Memory B cell (primary cell): Measurements from ENCODE around the gene KDM1A.

Experiments used
- ATAC-seq: fragments of 150-1000 bp; cut with Tn5 transposase; 2 replicates; pipeline ENCODE4 v1.10.0; 2021; ENCODE audit warnings: low read depth, mild to moderate bottlenecking, moderate library complexity
- DNase-seq, 2 donors: peaks; one replicate each; pipeline ENCODE4 v3.0.0; 2022; ENCODE audit warnings: low spot score in 2 of 2
- H3K27ac Mint-ChIP-seq: one replicate; pipeline ENCODE4 v1.8.0; 2022; ENCODE audit warnings: mild to moderate bottlenecking, moderate library complexity, mixed read lengths
- H3K27me3 Mint-ChIP-seq: one replicate; pipeline ENCODE4 v1.8.0; 2022; ENCODE audit warnings: mixed read lengths
- H3K36me3 Mint-ChIP-seq: one replicate; pipeline ENCODE4 v1.8.0; 2022; ENCODE audit warnings: mild to moderate bottlenecking, mixed read lengths
- H3K4me1 Mint-ChIP-seq: one replicate; pipeline ENCODE4 v1.8.0; 2022; ENCODE audit warnings: mixed read lengths
- H3K4me3 Mint-ChIP-seq: one replicate; pipeline ENCODE4 v1.8.0; 2022; ENCODE audit warnings: mild to moderate bottlenecking, moderate library complexity, mixed read lengths
- H3K9me3 Mint-ChIP-seq: one replicate; pipeline ENCODE4 v1.8.0; 2022; ENCODE audit warnings: mixed read lengths

The KDM1A gene

DNA sequence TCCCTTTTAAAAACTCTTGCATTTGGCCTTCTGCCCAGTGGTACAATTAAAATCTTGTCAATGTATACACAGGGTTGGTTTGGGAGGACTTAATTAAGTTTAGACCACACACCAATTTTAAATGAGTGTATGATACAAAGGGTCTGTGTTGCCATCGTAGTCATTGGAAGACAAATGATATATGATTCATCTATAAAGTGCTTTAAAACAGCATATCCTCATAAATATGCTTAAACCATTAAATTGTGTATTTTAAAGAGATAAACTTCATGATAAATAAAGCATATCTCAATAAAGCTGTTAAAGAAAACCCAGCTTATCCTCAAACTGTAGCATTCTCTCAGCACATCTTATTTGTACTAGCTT lies 79.9 kb downstream of the KDM1A start:
- no peak for ATAC-seq
- Mint-ChIP-seq H3K4me3 (no peak overlapping the region), H3K27me3 (no peaks in the 10 kb centered on the region), H3K4me1 (peaks cover 18% of the 10 kb centered on the region), H3K36me3 (peaks cover 3% of the 10 kb centered on the region), H3K9me3 (no peaks in the 10 kb centered on the region), H3K27ac (no peak overlapping the region)
- DNase-seq, result no peak

DNA sequence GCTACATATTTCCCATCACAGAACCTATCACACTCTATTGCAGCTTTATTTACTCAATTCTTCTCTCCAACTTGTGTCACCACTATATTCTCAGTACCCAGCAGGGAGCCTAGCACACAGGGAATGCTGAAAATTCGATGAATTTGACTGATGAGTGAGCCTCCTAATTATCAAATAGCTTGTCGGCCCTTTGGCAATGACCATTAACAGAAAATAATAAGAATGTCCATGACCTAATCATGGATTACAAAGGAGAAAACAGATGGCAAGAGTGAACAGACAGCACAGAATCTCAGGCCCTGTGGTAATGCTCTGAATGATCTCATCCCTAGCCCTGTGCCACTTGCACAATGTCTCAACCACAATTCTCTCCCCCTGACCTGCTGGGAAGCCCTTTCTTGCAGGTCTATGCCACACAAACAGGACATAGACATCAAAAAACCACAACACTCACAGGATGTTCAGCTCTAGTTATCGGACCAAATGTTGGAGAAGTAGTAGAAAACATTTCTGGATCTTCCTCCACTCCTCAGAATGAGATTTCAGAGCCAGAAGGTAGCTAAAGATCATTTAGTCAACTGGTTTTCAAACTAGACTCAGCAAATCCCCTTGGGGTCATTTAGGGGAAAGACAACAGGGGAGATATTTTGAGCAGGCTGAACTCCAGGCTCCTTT lies 80.9 kb downstream of the KDM1A start:
- ATAC-seq (no peak), DNase-seq (no peak)
- Mint-ChIP-seq H3K9me3 (no peaks in the 10 kb centered on the region), H3K27ac (no peak overlapping the region), H3K4me3 (no peak overlapping the region), H3K4me1 (peaks cover 18% of the 10 kb centered on the region), H3K36me3 (peaks cover 3% of the 10 kb centered on the region), H3K27me3 (no peaks in the 10 kb centered on the region)

DNA sequence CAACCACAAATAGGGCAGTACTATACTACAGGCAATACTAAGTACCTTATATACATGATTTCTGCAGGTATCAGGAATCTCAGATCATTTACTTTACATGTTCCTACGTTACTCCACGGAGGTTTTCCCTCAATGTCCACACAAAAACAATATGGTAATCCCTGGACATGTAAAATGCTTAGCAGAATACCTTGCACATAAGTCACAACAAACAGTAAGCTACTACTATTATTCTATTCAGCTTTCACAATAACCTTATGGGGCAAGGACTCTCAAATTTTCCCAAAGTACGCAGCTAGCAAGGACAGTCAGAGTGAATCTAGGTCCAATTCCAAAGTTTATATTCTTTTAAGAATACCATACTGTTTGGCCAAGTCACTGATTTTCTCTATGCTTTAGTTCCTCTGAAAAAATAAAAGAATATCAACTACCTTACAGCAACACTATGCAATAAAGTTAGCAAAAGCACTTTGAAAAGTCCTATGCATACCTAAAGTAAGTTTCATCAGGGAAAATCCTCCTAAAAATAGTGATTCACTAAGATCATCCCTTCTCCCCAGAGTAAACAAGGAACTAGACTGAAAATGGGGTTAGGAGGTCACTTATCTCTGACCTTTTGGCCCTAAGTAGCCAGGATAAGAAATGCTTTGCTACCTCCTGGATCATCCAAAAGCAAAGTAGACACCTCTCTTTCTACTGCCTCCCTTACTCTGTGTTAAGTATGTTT lies 82.0 kb downstream of the KDM1A start:
- no peak overlapping the region for H3K27ac Mint-ChIP-seq
- ATAC-seq (no peak), DNase-seq (no peak)
- H3K36me3 Mint-ChIP-seq, result no peaks in the 10 kb centered on the region
- no peaks in the 10 kb centered on the region for H3K27me3 Mint-ChIP-seq
- no peak overlapping the region for H3K4me3 Mint-ChIP-seq
- H3K9me3 Mint-ChIP-seq, result no peaks in the 10 kb centered on the region
- peaks cover 18% of the 10 kb centered on the region for H3K4me1 Mint-ChIP-seq

DNA sequence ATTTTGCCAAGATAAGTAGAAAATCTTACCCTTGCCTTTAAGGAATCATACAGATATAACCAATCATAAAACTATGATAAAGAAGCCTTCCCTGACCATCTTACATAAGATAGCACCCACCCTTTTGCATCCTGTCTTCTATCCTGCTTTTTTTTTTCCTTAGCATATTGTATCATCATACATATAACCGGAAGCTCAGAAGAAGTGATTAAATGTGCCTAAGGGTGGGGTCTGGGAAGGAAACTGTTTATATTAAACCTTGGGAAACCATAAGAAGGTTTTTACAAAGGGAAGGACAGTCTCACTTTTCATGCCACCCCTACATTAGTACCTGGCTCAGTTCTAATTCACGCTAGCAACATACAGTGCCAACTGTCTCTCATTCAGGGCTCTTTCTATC lies 82.6 kb downstream of the KDM1A start:
- ATAC-seq, result no peak
- H3K27me3 Mint-ChIP-seq, result no peaks in the 10 kb centered on the region
- peaks cover 3% of the 10 kb centered on the region for H3K36me3 Mint-ChIP-seq
- no peak overlapping the region for H3K27ac Mint-ChIP-seq
- no peak for DNase-seq
- H3K4me1 Mint-ChIP-seq, result peaks cover 18% of the 10 kb centered on the region
- no peak overlapping the region for H3K4me3 Mint-ChIP-seq
- no peaks in the 10 kb centered on the region for H3K9me3 Mint-ChIP-seq

DNA sequence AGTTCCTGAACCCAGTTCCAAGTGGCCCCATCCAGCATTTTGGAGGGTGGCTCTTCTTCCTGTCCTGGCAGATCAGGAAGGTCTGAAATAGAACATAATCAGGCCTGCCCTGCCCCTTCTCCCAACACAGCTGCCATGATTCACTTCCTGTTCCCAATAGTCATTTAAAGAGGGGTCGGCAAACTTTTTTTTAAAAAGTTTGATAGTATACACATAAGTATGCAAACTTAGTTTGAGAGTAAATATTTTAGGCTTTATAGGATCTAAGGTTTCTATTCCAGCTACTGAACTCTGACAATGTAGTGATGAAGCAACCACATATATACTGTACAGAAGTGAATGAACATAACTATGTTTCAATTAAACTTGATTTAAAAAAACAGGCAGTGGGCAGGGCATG lies 83.0 kb downstream of the KDM1A start:
- ATAC-seq (no peak), DNase-seq (no peak)
- peaks cover 18% of the 10 kb centered on the region for H3K4me1 Mint-ChIP-seq
- no peak overlapping the region for H3K4me3 Mint-ChIP-seq
- no peak overlapping the region for H3K27ac Mint-ChIP-seq
- peaks cover 5% of the 10 kb centered on the region for H3K36me3 Mint-ChIP-seq
- H3K9me3 Mint-ChIP-seq, result no peaks in the 10 kb centered on the region
- no peaks in the 10 kb centered on the region for H3K27me3 Mint-ChIP-seq

DNA sequence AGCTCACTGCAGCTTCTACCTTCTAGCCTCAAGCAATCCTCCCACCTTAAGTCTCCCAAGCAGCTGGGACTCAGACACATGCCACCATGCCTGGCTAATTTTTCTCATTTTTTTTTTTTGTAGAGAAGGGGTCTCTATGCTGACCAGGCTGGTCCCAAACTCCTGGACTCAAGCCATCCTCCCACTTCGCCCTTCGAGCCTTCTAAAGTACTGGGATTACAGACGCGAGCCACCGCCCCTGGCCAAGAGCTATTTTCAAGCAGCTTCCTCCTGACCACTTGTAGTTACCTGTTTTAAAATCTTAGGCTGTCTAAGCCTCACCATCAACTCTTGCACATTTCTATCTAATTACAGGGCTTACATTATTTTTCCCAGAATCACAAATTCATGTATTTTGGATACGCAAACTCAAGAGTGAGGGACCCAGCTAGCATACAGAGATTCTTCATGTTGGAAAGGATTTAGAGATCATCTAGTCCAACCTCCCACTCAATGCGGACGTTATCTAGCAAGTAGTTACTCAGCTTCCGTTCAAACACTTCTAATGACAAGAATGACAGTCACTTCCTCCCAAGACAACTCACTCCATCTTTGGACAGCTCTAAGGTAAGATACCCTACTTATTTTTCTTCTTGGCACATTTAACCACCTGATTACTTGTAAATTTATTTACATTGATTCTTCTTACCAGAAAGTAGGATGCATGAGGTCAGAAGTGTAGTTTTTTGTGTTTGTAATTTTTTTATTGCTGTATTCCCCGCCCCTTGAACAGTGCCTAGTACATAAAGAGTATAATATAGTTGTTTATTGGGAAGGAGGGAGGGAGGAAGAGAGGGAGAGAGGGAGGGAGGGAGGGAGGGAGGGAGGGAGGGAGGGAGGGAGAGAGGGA lies 84.0 kb downstream of the KDM1A start:
- peaks cover 9% of the 10 kb centered on the region for H3K36me3 Mint-ChIP-seq
- DNase-seq, result no peak
- H3K4me3 Mint-ChIP-seq, result no peak overlapping the region
- peaks cover 16% of the 10 kb centered on the region for H3K4me1 Mint-ChIP-seq
- H3K9me3 Mint-ChIP-seq, result no peaks in the 10 kb centered on the region
- ATAC-seq, result peak; percentile 45
- H3K27me3 Mint-ChIP-seq, result no peaks in the 10 kb centered on the region
- peak overlapping the region; percentile 66 for H3K27ac Mint-ChIP-seq

DNA sequence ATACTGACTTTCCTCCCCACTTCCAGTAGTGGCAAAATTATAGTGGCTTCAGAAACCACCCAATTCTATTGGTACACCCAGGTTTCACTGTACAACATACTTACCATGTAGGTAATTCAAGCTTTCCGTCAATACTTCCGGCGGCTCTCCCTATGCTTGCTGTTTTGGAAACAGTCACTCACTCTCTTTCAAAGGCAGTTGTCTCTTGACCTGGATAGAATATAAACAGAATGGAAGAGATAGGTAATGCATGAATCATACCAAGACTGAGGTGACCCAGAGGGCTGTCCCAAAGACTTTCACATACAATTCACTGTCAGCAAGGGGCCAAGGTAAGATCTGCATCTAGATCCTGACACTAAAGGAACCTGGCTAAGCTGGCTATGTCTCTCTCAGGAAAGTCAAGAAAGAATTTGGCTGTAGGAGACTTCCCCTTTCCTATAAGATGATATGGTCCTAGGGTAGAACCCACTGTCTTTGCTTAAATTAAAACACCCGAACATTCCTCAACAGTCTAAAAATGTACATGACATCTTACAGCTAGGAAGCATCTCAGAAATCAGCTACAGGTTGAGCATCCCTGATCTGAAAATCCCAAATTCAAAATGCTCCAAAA lies 89.8 kb downstream of the KDM1A start:
- Mint-ChIP-seq H3K4me1 (peaks cover 9% of the 10 kb centered on the region), H3K9me3 (no peaks in the 10 kb centered on the region), H3K27ac (no peak overlapping the region), H3K27me3 (no peaks in the 10 kb centered on the region), H3K4me3 (no peak overlapping the region), H3K36me3 (peaks cover 11% of the 10 kb centered on the region)
- ATAC-seq (no peak), DNase-seq (no peak)

DNA sequence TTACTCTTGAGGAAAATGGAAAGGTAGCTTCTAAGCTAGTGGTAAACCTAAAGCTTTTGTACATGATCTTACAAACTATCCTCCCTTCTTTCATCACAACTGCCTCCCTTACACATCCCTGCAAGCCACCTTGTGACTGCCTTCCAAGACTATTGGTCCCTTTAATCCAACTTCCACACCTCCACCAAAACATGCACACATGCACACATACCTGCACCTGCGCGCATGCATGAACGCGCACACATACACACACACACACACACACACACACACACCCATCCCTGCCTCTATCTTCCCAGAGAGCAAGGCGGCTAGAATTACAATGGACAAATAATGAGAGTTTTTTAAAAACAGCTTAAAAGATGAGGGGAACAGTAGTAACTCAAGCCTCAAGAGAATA lies 91.1 kb downstream of the KDM1A start:
- DNase-seq (no peak), ATAC-seq (no peak)
- peaks cover 11% of the 10 kb centered on the region for H3K36me3 Mint-ChIP-seq
- H3K27ac Mint-ChIP-seq, result no peak overlapping the region
- H3K27me3 Mint-ChIP-seq, result no peaks in the 10 kb centered on the region
- H3K4me3 Mint-ChIP-seq, result no peak overlapping the region
- no peaks in the 10 kb centered on the region for H3K9me3 Mint-ChIP-seq
- peaks cover 11% of the 10 kb centered on the region for H3K4me1 Mint-ChIP-seq

DNA sequence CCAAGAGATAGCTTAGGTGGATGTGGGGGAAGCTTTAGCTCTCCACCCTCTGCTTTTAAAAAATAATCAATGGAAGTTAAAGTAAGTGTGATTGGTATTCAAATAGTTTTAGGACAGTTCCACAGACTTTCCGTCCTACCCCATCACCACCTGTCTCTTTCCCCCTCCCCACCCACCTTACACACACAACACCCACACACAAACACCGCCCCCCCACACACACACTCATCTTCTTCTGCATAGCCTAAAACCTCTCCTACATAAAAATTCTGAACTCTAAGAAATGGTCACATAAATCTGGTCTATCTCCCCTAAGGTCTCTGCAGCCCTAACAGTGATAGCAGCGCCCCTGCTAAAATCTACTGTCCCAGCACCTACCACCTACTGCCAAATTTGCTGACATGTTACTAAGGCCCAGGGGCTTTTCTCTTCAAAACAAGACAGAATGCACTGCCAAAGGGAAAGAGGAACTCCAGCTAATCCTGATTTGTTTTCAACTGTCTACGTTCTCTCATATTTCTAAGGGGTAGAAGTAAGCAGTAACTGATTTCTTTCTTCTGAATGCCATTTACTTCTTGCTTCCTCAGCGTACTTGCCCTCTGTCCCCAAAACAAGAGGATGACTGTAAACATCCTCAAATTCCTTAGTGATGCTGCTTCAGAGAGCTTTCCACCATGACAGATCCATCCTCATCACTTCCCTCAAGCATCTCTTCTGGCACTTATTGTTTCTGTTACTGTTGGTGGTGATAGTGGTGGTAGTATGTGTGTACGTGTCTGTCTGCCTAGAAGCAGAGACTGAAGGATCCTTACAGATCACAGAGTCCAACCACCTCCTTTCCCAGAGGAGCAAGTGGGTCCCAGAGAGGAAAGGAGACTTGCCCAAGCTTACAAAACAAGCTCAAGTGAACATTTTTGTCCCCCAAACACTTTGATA lies 92.6 kb downstream of the KDM1A start:
- H3K9me3 Mint-ChIP-seq, result no peaks in the 10 kb centered on the region
- no peak overlapping the region for H3K4me3 Mint-ChIP-seq
- DNase-seq (no peak), ATAC-seq (no peak)
- no peaks in the 10 kb centered on the region for H3K27me3 Mint-ChIP-seq
- H3K36me3 Mint-ChIP-seq, result peaks cover 8% of the 10 kb centered on the region
- H3K27ac Mint-ChIP-seq, result peak overlapping the region; percentile 50
- H3K4me1 Mint-ChIP-seq, result peaks cover 12% of the 10 kb centered on the region

DNA sequence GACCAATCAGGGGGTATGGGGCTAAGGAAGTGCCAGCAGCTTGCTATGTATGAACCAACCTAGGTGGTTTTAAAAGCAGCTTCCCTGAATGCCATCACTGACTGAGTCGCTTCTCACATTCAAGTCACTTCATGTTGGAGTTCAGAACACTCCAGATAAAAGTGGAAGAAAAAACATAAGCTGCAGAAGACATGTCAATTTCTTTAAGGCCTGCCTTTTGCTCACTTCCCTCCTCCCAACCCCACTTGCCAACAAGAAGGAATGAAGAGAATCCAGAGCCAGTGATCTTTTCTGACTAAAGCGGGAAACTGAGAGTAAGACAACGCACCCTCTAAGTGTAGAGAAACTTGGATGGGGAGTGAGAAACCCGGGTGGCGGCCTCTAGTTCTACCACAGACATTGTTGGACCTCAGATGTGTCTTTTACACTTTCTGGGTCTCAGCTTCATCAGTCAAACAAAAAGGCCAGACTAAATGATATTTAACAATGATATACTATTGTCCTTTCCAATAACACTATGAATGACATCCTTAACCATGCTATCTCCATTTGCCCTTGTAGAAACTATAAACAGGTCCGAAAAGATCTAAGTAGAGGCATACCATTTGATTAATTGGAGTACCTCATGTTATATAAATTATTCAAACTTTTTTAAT lies 95.3 kb downstream of the KDM1A start:
- no peak overlapping the region for H3K4me3 Mint-ChIP-seq
- no peak for DNase-seq
- no peaks in the 10 kb centered on the region for H3K27me3 Mint-ChIP-seq
- H3K4me1 Mint-ChIP-seq, result peaks cover 21% of the 10 kb centered on the region
- H3K9me3 Mint-ChIP-seq, result peaks cover 1% of the 10 kb centered on the region
- no peak overlapping the region for H3K27ac Mint-ChIP-seq
- ATAC-seq, result no peak
- no peaks in the 10 kb centered on the region for H3K36me3 Mint-ChIP-seq

DNA sequence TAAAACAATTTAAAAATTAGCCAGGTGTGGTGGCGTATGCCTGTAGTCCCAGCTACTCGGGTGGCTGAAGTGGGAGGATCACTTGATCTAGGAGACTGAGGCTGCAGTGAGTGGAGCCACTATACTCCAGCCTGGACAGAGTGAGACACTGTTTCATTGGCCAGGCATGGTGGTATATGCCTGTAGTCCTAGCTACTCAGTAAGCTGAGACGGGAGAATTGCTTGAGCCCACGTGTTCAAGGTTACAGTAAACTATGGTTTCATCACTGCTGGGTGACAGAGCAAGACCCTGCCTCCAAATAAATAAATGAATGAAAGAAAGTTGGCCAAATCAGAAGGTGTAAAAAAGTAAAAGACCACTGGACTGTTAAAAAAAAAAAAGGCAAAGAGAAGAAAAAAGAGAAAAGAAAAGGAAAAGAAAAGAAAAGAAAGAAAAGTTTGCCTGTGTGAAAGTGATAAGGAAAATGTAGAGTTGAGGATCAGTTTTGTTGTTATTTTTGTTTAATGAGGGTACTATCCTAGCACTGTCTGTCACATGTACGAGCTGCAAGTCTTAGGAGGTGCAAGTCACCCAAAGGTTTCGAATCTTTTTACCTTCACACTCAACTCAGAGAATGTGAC lies 97.1 kb downstream of the KDM1A start:
- ATAC-seq (no peak), DNase-seq (no peak)
- Mint-ChIP-seq H3K36me3 (no peaks in the 10 kb centered on the region), H3K27me3 (no peaks in the 10 kb centered on the region), H3K4me3 (no peak overlapping the region), H3K27ac (no peak overlapping the region), H3K9me3 (peaks cover 1% of the 10 kb centered on the region), H3K4me1 (peaks cover 18% of the 10 kb centered on the region)

DNA sequence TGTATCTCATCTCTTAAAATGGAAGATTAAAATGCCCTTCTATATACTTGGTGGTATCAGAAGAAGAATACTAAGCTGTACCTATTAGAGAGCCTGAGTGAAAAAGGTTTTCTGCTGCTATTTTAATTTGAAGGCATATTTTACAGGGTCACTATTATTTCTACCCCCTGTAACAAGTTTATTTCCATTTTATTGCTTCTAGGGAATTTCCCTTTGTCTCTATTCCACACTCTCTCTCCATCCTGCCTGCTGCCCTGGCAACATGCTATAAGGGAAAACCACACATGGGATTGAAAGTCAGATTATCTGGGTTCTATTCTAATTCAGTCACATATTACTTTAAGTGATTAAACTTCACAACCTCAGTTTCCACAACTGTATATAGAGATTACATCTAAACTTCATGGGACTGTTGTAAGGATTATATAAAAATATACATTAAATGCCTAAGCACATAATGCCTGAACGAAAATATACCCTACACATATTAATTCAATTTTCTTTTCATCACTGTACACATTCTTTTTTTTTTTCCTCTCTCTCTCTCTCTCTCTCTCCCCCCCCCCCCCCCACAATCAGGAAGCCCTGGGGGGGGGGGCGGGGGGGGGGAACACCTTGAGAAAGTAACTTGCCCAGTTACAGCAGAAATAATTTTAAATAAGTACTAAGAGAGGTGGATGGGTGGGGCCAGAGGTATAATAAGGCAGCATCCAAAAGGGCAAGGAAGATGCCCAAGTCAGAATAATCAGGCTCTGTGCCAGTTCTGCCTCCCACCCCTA lies 97.8 kb downstream of the KDM1A start:
- DNase-seq (no peak), ATAC-seq (no peak)
- Mint-ChIP-seq H3K4me1 (peaks cover 17% of the 10 kb centered on the region), H3K27ac (no peak overlapping the region), H3K4me3 (no peak overlapping the region), H3K27me3 (no peaks in the 10 kb centered on the region), H3K9me3 (peaks cover 1% of the 10 kb centered on the region), H3K36me3 (no peaks in the 10 kb centered on the region)
